ENCODE results near the gene ZNF888.
"Not testable (repeated sequence)": the region's sequence is repeated elsewhere in the genome, so short reads cannot be mapped to it uniquely, and the experiment has no call there.

The ZNF888 gene

DNA sequence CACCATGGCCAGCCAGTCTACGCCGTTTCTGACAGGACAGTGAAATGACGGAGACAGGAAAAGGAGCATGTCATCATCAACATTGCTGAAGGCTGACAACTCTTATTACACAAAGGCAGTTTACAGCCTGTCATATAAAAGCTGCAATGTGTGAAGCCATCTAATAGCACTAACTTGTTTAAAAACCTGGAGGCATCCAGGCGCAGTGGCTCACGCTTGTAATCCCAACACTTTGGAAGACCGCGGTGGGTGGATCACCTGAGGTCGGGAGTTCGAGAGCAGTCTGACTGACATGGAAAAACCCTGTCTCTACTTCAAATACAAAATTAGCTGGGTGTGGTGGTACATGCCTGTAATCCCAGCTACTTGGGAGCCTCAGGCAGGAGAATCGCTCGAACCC is 55.2 kb downstream of the ZNF888 start:
- DNase-seq, result not testable (repeated sequence)

DNA sequence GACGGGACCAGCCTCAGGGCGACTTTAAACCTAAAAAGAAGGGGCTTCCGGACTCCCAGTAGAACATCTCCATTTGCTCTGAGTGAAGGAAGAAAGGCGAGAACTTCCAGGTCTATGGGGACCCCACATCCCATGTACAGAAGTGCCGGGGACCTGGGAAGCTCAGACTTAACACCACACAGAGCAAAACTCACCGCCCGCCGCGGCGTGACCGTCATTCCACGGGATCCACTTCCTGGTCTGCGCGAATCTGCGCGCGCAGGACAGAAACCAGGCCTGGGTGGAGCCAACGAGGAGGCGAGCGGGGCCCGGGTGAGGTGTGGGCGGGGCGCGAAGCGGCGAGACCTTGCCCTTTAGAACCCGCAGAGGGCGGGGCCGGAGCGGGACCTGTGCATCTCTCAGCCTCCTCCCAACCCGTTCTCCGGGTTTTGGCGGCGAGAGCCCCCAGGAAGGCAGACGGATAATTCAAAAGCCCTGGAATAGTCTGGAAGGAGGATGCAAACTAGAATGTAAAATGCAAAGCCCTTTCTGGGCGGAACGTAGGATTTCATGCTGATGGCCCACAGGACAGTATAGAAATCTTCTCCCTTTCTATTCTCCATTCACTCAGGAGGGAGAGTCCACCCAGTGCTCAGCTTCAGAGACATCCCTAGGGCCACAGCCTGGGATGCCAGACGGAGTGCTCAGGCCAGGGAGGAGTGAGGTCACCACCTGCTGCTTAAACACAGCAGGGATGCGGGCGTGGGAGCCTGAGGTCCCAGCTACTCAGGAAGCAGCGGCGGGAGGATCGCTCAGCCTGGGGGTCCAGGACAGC is 65.6 kb downstream of the ZNF888 start, which contains the start of gene ZNF468:
Gene ZNF468, minus strand, starts transcription at position 242 of the 814 bp plus-strand sequence. CDS start 3,347 bp downstream, outside the sequence.
- peak; percentile 66 for DNase-seq

DNA sequence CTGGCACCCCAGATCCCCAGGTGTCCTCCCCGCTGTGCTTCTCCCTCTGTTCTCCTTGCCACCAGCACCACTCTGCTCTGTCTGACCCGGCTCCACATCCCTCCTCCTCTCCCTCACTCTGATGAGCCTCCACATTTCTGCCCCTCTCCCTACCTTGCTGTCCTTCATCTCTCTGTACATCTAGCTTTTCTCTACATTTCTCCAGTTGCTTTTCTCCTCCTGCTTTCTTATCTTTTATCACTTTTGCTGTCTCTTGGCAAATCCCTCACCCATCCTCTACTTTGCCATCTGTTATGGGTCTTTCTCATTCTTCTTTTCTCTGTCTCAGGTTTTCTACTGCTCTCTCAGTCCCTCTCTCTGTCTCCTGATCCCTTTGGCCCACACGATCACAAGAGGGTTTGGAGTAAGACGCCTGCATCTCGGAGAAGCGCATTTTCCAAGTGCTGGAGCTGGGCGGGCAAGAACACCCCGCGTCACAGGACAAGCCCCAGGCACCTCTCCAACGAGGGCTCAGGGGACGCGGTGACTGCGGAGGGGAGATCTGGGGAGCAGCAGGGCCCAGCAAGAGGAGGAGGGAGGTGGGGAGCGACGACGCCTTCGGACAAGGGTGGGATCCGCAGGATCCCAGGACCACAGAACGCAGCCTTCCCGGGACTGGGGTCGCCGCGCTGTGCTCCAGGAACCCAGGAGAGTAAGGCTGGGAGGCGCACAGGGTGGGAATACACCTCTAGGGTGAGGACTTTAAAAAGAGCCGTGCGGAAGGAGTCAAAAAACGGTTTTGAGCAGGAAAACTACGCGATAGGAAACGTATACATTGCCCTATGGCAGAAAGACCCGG is 66.5 kb downstream of the ZNF888 start:
- not testable (repeated sequence) for DNase-seq

All from stimulated activated CD4-positive, alpha-beta T cell treated with anti-CD3 and anti-CD28 coated beads, Interleukin-4, amount 100 ng/mL, for 1 hour (primary cell).